Peyer's patch (tissue), 4 donors: ENCODE results near the gene MYH10. TPM values are rescaled to one million over a fixed set of nuclear protein-coding genes. Genes with fewer than 3 reads are reported as not detected.

Source experiments
- DNase-seq, 3 donors: peaks; one replicate each; pipeline ENCODE4 v3.0.0-alpha.2; 2017 to 2019
- H3K27ac ChIP-seq, 4 donors: fragments of 200-600 bp; sonication (generic); one replicate each; pipeline ENCODE4 v1.5.1; 2016 to 2019
- H3K27me3 ChIP-seq, 2 donors: fragments of 200-600 bp; sonication (generic); one replicate each; pipeline ENCODE4 v1.5.1; 2019
- H3K36me3 ChIP-seq, 3 donors: fragments of 200-600 bp; sonication (generic); one replicate each; pipeline ENCODE4 v1.5.1; 2016 to 2019
- H3K4me1 ChIP-seq, 4 donors: fragments of 200-600 bp; sonication (generic); one replicate each; pipeline ENCODE4 v1.5.1; 2016 to 2019
- H3K4me3 ChIP-seq, 4 donors: fragments of 200-600 bp; sonication (generic); 1 replicate in 3 of 4; 2 replicates in 1 of 4; pipeline ENCODE4 v1.5.1; 2016 to 2019; ENCODE audit warnings: mild to moderate bottlenecking in 1 of 4
- H3K9me3 ChIP-seq, 4 donors: fragments of 200-600 bp; sonication (generic); one replicate each; pipeline ENCODE4 v1.5.1; 2016 to 2019; ENCODE audit warnings: mild to moderate bottlenecking in 1 of 4
- CTCF ChIP-seq, 6 experiments: fragments of 450-650 bp in 4 of 6; fragments of 200-600 bp in 2 of 6; sonication (generic) in 1 of 6; IDR thresholded peaks; one replicate each; pipeline ENCODE4 v1.5.1; 2017 to 2019; ENCODE audit warnings: antibody characterized with exemption in 6 of 6, mild to moderate bottlenecking in 3 of 6, moderate library complexity in 1 of 6
- POLR2A ChIP-seq, 2 donors: fragments of 450-650 bp; IDR thresholded peaks; one replicate each; pipeline ENCODE4 v1.5.1; 2017; ENCODE audit warnings: antibody characterized with exemption in 2 of 2, mild to moderate bottlenecking in 2 of 2, moderate library complexity in 2 of 2
- total RNA-seq, 4 donors: library from RNA; depleted of rRNA; stranded (reverse); fragments of >200 nt; gene quantifications; one replicate each; pipeline ENCODE4 v1.1.0, GENCODE V29; 2016

The MYH10 gene
- total RNA-seq, 4 donors from 2014 or later: 1.2 to 10.7 (median 3.6) TPM

GRCh38 chr17:8477715-8478441 lies 152.6 kb downstream of the MYH10 start:
- Histone ChIP-seq H3K4me3 (no peak overlapping the region), H3K9me3 (no peaks in the 10 kb centered on the region), H3K27me3 (no peaks in the 10 kb centered on the region), H3K36me3 (peaks cover 0 to 69% (median 0%) of the 10 kb centered on the region in 3 donors), H3K4me1 (peaks cover 0 to 10% (median 0%) of the 10 kb centered on the region in 4 donors), H3K27ac (no peak overlapping the region)
- TF ChIP-seq POLR2A (IDR thresholded peaks at IDR 0.05) (no peak), CTCF (IDR thresholded peaks at IDR 0.05) (no peak)
- DNase-seq: peak in 1 of 3 donors; percentile 38

DNA sequence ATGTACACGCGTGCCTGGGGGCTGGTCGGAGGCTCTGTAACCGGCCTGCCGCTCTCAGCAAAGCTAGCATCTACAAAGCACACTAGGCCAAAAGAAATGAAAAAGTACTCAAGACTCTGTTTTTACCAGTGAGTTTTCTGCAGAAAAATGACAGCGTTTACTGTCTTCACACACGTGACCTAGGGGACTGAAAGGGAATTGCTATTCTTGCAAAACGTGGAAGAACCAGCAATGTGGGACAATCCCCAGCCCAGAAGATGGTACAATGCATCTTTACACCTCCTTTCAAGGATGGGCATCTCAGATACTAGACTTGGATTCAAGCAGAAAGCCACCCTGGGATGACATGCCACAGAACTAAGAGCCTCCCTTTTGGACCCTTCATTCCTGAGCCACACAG lies 153.4 kb downstream of the MYH10 start:
- Histone ChIP-seq H3K4me3 (no peak overlapping the region), H3K9me3 (no peaks in the 10 kb centered on the region), H3K4me1 (peaks cover 0 to 10% (median 0%) of the 10 kb centered on the region in 4 donors), H3K36me3 (peaks cover 0 to 74% (median 0%) of the 10 kb centered on the region in 3 donors), H3K27me3 (no peaks in the 10 kb centered on the region), H3K27ac (no peak overlapping the region)
- TF ChIP-seq CTCF (IDR thresholded peaks at IDR 0.05) (no peak), POLR2A (IDR thresholded peaks at IDR 0.05) (no peak)
- DNase-seq: no peak

GRCh38 chr17:8476741-8477140 lies 153.8 kb downstream of the MYH10 start:
- TF ChIP-seq CTCF (IDR thresholded peaks at IDR 0.05) (no peak), POLR2A (IDR thresholded peaks at IDR 0.05) (no peak)
- Histone ChIP-seq H3K9me3 (no peaks in the 10 kb centered on the region), H3K27me3 (no peaks in the 10 kb centered on the region), H3K4me1 (peaks cover 0 to 10% (median 0%) of the 10 kb centered on the region in 4 donors), H3K36me3 (peaks cover 0 to 76% (median 0%) of the 10 kb centered on the region in 3 donors), H3K4me3 (no peak overlapping the region), H3K27ac (no peak overlapping the region)
- peak in 1 of 3 donors; percentile 43 for DNase-seq

DNA sequence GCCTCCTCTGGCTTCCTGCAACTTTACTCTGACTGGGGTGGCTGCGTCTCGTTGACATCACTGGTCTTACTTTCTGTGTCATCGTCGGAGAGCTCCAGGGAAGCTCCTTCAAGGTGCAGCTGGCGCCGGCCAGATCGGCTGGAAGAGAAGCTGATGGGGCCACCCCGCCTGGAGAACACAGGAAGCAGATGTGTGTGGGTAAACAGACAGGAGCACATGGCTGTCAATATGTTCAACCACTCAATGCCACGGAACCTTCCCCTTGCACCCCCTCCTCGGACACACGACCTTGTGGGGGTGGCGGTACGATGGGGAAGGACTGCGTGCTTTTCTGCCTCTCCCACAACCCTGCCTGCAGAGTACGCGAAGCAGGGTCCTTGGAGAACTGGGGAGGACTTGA lies 154.7 kb downstream of the MYH10 start:
- Histone ChIP-seq H3K27me3 (no peaks in the 10 kb centered on the region), H3K27ac (no peak overlapping the region), H3K9me3 (no peaks in the 10 kb centered on the region), H3K4me3 (no peak overlapping the region), H3K36me3 (peaks cover 0 to 77% (median 0%) of the 10 kb centered on the region in 3 donors), H3K4me1 (peaks cover 0 to 10% (median 0%) of the 10 kb centered on the region in 4 donors)
- TF ChIP-seq POLR2A (IDR thresholded peaks at IDR 0.05): no peak
- TF ChIP-seq CTCF (IDR thresholded peaks at IDR 0.05): no peak
- DNase-seq: peak in 1 of 3 donors; percentile 35

GRCh38 chr17:8475227-8475626 lies 155.3 kb downstream of the MYH10 start:
- peaks cover 0 to 79% (median 0%) of the 10 kb centered on the region in 3 donors for H3K36me3 ChIP-seq
- peaks cover 0 to 8% (median 0%) of the 10 kb centered on the region in 4 donors for H3K4me1 ChIP-seq
- peak in 1 of 3 donors; percentile 32 for DNase-seq
- no peaks in the 10 kb centered on the region for H3K27me3 ChIP-seq
- H3K27ac ChIP-seq: no peak overlapping the region
- H3K4me3 ChIP-seq: no peak overlapping the region
- no peaks in the 10 kb centered on the region for H3K9me3 ChIP-seq
- no peak for TF ChIP-seq POLR2A (IDR thresholded peaks at IDR 0.05)
- TF ChIP-seq CTCF (IDR thresholded peaks at IDR 0.05): no peak
